GM18517 (cell line): ENCODE results near the gene CNTNAP5.
A peak's percentile ranks its signal among the peaks of the same experiment; 100 is the strongest.

Source experiments
- ATAC-seq: cut with Tn5 transposase; IDR thresholded peaks from one replicate; pipeline ENCODE4 v1.9.1; 2021; ENCODE audit warnings: mild to moderate bottlenecking, moderate library complexity; ENCODE audit not compliant: unreplicated experiment

The CNTNAP5 gene

DNA sequence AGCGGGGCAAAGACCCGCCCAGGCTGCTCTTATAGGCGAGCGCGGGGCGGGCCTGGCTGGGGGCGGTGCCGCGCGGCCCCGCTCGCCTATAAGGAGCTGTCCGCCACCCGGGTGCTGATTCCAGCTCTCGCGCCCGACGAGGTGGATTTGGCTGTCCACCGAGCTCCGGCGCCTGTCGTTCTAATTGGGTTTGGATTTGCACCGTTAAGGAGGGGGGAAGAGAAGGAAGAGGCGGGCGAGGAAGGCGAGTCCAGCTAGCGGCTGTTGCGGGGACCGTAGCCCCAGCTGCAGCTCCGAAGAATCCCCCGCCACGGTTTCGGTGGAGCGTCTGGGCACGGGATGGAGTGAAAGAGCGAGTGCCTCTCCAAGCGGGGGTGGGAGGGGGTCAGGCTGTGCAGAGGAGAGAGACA lies at the start of gene CNTNAP5:
Gene CNTNAP5, plus strand, starts transcription at position 117 of the 410 bp plus-strand sequence. CDS start 364 bp downstream, outside the sequence.
- ATAC-seq: no peak

DNA sequence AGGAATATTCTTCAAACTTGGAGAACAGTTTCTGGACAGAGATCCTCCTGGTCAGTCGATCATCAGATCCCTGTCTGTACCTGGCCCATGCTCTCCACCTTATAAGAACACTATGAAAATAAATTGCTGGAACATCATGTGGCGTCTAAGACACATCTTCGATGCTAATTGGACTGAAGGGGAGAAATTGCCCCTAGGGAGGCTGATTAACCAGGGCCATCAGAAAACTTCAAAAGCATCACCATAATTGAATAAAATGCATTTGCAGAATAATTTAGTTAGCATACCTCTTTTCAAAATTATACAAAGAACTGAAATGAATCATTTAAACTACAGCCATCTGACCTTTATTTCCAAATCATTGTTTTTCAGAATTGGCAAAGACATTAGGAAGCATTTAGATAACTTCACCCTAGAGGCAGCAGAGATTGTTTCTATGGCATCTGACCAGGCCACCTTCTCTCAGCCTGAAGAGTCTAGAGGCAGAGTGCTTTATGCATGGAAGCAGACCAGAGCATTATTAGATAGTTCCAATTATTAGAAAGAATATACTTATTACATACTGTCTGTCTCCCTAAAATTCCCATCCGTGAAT lies 48.9 kb upstream of the CNTNAP5 start:
- ATAC-seq: no peak

DNA sequence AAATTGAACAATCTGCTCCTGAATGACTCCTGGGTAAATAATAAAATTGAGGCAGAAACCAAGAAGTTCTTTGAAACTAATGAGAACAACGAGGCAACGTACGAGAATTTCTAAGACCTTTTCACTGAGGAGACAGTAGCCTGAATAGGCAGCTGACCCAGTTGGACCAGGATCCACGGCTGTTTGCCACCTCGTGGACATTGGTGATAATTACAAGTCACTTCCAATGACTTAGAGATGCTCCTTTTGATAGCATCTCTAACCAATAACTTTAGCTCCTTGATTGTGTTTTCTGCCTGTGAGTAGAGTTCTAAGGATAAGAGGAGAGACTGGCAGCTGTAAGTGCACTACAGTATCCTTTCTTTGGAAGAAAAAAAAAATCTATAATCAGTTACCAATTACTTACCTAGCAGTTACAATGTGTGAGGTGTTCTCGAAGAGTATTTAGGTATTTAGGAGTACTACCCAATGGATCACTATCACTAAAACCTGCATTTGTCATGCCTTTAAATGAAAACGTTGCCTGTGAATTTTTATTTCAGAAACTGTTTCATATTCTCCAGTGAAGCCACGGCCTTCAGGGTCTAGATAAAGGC lies 31.3 kb upstream of the CNTNAP5 start:
- ATAC-seq: peak; percentile 87

DNA sequence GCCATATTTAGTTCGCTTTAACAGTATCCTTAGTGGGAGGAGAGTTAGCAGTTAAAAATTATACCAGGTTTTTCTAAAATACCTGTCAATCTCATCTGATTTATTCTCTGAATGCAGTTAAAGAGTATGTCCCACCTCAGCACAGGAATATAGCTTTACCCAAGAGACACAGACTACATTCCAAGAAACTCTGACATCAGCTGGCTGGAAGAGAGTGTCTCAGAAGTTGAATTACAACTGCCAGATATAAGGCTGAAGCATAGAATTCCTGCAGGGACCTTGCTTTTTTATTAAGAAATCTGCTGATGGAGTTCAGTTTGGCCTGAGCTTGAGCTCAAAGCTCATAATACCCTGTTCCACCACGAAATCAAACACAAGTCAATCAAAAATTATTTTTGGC lies 25.4 kb upstream of the CNTNAP5 start:
- no peak for ATAC-seq

DNA sequence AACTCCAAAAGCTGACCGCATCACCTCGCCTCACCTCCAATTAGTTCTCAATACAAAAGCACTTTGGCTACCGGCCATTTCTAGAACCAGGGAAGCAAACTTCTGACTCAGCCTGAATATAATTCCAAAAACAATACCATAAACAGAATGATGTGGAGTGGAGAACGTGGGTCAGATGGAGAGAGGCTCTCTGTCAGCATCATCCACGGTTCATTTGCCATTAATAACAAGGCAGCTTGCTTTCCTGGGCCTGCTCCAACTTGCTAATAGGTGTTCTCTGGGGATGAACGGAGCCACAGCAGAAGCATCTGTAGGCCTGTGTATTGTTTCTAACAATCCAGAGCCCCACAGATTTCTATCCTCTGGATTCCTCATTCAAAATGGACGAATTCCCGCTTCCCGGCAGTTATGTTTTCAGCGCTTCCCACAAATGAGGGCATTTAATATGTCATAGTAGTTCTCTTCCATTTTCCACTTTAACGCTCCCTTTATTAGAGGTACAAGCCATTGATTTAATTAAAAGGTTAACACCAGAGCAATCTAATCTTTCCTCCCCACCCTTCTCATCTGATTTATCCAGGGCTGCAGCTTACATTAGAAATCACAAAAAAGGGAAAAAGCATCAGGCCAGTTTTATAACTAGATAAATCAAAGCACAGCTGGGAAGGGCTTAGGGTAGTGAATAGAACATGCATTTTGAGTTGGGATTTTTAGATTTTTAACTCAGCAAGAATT lies 23.2 kb upstream of the CNTNAP5 start:
- no peak for ATAC-seq

DNA sequence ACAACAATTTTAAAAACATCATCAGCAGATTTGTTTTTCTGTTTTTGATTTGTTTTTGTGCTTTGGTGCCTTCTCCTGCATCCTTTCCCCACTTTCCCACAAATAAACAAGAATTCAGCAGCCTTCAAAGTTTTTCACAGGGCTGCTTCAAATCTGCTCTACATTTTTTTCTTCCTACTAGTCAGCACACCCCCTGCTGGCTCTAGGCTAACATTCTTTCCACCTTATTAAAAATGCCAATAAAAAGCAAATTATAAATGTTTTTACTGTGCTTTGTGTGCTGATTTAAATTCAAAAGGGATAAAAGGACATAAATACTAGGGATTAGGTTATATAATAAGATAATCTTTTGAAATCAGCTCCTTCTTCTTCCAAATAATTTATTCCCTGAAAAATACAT lies 6.2 kb upstream of the CNTNAP5 start:
- no peak for ATAC-seq

DNA sequence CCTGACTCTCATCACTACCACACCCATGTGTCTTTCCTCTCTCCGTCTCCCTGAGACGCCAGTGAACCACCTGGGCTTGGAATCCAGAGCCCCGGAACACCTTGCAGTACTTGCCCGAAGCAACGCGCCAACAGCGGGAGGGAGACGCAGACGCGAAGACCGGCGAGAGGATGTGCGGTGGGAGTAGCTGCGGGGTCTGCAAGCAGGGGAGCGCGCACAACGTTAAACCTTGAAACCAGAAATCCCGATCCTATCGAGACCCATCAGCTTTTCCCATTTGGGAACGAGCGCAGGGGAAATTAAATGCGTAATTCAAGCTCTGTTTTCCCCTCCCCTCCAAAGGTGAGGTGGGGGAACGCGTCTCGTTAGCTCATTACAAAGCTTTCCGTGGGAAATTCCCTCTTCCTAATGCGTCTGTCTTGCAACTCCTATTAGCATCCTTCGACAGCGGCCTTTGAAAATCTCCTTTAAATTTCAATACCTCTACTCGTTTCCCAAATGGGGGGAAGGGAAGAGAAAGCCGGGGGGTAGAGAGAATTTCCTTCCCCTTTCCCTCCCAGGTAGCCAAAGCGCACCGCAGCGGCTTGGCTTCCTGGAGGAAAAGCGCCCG lies 421 bp upstream of the CNTNAP5 start:
- ATAC-seq: no peak

DNA sequence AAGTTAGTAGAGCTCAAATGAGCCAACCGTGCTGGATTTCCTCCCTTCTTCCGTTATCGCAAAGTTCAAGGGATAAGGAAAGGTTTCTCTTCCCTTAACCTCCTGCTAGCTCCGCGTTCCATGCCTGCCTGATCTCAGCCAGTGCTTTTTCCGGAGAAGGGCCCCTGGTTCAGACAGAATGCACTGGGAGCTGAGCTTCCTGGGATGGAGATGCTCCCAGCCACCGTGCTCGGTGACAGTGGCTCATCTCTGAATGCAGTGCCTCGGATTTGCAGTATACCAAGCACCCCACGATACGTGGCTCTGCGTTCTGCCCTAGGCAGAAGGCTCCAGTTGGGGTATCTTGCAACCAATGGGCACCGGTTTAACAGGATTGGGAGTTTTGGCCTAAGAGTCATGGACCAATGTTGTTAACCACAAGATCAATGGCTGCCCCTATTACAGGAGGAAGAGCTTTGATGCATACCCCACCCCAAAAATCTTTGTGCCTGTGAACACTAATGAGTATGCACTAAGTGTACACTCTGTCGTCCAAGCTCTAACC lies 876 bp downstream of the CNTNAP5 start:
- no peak for ATAC-seq

DNA sequence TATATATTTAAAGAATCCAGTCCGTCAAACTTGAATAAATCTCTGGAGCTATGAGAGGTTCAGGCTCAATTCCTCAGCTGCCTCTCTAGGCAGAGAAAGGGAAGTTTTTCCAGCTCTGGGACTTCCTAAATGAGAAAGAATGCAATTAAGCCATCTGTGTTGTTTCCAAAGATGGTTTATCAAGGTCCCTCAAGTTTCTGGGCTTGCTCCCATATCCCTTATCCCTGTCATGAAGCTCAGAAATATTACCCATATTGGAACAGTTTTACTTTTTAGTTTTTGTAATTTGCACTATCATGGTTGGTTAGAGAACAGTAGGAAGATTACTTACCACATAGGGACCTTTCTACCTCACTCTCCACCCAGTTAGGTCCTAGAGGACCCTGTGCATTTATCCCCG lies 1.4 kb downstream of the CNTNAP5 start:
- no peak for ATAC-seq

DNA sequence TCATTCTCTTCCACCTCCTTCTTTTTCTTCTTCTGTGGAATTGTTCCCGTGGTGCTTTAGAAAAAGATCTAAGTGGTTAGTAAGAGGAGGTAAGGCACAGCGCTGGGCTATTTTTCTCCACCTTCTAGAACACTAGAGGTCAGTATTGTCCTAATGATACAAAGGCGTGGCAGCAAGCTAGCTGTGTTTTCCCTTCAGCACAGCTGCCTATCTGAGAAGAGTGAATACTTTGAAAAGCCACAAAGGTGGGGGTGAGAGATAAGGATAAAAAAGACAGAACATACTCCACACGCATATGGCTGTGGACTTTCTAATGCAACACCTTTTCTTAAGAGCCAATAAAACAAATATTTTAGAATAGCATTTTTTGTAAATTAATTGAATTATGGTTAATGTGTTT lies 2.1 kb downstream of the CNTNAP5 start:
- peak; percentile 93 for ATAC-seq

DNA sequence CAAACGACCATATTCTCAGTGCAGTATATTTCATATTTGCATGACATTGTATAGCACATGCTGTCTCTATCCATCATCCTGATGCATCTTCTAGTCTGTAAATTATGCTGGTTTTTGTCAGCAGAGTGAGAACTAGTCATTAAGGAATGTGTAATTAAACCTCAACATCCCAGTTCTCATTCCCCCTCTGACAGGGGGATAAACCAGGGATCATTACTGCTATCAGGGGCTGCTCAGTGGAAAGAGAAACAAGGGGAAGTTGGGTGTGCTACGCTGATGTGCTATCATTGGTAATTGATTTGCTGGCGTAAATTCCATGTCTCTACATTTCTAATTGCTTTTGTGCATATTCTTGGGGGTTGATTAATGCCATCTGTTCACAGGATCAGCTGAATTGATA lies 7.7 kb downstream of the CNTNAP5 start:
- ATAC-seq: no peak

DNA sequence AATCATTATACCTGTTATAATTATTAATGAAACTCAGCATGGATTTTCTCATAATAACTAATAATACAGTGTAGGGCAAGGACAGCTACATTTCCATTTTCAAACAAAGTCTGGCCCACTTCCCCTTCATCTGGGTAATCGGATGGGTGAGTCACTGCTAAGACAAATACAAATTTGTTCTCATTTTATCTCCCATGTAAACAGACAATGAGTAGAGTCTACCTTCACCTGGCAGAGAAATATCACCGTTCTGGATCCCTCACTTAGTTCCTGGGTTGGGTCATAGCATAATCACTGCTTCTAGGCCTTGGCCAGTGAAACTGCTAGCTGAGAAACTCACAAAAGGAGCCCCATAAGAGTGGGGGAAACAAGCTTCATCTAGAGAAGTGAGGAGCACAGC lies 9.2 kb downstream of the CNTNAP5 start:
- ATAC-seq: no peak

DNA sequence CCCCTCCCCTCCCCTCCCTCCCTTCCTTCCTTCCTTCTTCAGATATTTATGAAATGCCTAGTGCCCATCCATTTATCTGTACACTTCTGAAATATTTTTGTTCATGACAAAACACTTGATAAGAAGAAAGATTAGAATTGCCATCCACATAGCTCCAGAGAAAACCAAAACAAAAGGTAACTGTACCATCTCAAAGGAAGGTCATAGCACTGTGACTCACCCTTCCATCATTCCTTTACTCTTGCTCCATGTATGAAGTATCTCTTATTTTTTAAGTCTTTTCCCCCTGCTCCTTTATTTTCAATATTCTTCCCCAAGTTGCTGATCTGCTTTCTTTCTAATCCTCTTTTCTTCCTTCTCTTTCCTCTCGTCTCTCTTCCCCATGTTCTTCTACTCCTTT lies 9.9 kb downstream of the CNTNAP5 start:
- ATAC-seq: no peak

DNA sequence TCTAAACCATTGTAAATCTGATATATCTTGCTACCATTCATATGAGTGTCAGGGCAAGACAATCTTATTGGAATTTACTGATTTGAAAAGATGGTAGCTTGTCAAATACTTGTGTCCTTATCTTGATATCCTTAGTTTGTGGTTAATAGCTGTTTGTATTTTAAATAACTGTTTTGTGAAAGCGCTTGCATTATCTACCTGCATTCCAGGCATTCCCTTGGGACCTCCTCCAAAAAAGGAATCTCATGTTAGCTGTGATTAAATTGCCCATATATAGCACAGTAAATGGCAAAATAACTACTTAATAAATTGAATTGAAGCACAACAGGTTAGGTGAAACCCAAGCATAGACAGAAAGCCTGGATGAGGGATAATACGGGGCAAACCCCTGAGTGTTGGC lies 13.9 kb downstream of the CNTNAP5 start:
- no peak for ATAC-seq

DNA sequence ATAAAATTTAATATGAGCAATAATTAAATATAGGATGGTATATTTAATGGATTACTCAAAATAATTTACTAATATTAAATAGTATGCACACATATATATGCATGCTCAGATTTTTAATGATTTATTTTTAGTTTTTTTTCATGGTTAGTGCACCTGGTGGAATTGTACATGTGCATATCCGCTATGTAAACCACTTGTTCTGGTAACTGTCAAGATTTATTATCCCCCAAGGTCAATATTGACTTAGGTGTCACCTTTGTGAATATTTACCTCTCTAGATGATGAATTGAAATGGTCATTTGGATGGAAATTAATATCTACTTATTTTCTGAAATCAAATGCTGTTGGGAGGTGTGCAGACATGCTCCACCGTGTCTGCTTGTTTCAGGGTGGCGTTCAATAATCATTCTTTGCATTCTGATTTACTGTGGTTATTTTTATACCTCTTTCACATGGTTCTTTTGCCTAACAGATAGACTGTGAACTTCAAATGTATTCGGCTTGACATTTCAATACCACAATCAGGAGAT lies 14.7 kb downstream of the CNTNAP5 start:
- ATAC-seq: no peak

DNA sequence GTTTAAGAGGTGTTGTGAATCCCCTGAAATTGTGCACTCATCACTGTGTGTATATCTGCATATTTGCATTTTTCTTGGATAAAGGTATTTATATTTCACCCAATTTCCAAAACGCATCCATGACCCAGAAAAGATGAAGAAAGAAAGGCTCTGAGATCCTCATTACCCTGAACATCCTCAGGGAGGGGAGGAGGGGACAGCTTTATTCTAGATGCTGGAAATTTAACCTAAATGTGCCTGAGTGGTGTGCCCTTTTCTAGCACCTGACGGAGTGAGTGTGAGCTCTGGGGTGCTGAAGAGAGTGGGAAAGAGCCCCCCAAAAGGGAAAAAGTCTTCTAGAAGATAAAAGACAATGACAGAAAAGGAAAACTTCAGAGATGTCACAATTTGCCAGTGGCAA lies 20.8 kb downstream of the CNTNAP5 start:
- ATAC-seq: no peak

DNA sequence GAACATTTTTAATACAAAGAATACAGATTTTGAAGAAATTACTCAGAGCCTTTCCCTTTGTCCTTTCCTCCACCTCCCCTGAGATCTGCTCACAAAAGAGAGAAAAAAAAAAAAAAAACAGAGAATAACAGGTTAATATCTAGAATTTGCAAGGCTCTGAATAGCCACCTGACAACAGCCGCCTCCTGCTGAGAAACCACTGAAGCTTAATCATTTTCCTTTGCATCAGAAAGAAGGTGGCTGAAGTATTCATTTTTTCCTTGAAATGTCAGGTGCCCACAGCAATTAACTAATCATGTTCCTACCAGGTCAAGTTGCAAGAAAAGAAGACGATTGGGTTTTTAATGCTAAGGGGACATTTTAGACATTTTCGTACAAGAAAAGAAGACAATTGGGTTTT lies 21.2 kb downstream of the CNTNAP5 start:
- ATAC-seq: no peak

DNA sequence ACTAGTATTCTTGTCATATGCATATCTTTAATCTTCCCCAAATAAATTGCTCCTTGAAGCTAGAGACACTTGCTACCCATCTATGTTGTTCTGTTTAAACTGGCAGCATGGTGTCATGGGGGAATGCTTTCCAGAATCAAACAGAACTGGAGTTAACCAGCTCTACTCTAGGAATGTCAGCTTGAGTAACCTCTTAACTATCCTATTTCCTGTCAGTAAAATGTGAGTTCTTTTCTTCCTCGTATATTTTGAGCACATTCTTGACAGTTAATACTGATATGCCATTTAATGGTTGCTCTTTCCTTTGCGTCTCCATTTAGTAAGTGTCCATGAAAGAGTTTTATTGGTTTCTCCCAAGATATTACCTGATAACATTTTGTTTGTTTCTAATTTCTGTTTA lies 23.0 kb downstream of the CNTNAP5 start:
- no peak for ATAC-seq

DNA sequence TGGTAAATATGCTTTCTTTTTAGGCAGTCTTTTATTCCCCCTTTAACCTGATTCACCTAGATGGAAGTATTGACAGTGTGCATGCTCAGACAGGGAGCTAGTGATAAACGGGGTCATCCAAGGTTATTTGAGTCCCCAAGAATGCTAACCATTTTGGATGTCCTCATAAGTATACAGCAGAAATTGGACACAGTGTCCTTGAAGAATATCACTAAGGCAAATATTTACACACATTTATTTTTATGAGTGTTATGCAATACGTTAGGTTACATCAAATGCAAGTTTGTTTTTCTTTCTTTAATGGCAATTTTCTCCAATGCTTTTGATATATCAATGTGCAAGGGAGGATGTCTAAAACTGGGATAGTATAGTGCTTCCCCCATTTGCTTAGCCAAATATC lies 23.6 kb downstream of the CNTNAP5 start:
- no peak for ATAC-seq

DNA sequence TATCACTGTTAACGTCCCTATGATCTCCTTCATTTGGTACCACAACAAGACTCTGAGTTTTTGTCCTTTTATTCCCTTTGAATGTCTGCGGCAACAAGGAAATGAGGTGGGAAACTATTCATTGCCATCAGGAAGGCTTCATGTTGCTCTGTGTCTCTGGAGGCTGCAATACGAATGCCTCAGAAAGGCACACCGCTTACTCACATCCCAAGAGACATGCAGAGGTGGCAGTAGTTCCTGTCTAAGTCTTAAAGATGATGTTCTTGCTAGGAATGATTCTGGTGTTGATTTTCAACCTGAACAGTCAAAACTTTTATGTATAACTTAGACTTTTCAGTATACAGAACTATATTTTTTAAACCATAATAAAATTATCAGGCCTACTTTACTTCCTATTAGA lies 24.0 kb downstream of the CNTNAP5 start:
- no peak for ATAC-seq

DNA sequence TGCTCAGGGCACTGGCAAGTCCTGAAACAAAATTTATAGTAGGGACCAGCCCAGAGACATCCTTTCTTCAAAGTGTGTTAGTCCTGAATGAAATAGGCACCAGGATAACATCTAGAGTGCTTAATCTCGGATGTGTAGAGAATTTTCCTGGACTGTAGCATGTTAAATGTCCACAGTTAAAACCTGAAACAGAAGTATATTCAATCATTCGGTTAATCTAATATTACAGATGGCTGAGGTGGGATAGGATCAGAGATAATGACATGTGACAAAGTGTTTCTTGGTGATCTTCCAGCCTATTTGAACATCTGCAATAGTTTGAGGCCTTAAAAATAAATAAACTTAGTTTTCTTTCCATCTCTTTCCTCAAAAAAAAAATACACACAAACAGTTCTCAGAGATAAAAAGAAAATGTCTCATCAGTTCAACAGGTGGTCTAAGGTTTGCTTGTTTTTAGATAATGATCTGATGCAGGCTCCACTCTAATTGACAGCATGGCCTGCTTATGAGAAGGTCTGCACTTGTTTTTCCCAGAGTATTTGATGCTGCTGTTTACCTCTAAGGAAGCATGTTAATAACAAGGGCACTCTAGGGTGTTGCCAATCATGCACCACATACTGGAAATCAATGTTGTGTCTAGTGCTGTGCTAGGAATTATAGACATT lies 25.9 kb downstream of the CNTNAP5 start:
- no peak for ATAC-seq
